ENCODE measurements around the gene TAPT1. TPM values are rescaled to one million over a fixed set of nuclear protein-coding genes. Genes with fewer than 3 reads are reported as not detected.

The TAPT1 gene
- total and polyA plus RNA-seq, 2 donors (not counting 1 experiment from before 2014, with no cell fraction given), result 58.4 to 76.0 TPM

DNA sequence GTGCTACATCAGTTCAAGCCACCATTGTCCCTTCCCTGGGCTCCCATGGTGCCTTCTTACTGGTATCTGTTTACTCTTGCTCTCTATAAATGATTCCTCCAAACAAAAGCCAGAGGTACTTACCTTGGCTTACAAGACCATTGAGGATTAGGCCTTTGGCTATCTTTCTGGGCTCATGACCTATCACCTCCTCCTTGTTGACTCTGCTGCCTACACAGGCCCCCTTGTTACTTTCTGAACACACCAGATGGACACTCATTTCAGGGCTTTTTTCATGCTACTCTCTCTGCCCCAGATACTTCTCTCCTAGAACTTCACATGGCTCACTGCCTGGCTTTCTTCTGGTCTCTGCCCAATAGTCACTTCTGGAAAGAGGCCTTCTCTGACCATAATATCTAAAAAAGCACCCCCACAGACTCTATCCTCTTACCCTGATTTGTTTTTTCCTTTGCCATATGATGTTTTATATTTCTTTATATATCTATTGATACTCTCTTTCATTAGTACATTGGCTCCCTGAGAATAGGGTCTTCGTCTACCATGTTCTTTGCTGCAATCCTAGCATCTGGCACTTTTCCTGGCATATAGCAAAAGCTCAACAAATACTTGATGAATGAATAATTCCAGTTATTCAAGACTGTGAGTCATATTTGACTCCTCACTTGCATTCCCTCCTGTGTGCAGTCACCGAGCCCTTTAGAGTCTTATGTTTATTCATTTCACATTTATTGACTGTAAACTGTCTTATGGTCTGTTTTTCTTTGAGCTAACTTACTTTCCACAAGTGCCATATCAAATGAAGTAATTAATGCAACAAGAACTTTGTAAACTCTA lies 27.1 kb upstream of the TAPT1 start:
- no peak overlapping the region for H3K4me2 ChIP-seq (replicated peaks; ENCODE audit: low read depth, low read length, poor library complexity, severe bottlenecking)
- no peaks in the 10 kb centered on the region for H4K20me1 ChIP-seq (ENCODE audit: control insufficient read depth, insufficient read depth, low read length, poor library complexity, severe bottlenecking)
- peaks cover 0 to 5% (median 0%) of the 10 kb centered on the region in 3 donors for H3K9me3 ChIP-seq (ENCODE audit: control extremely low read depth in 1 of 3, control insufficient read depth in 2 of 3, insufficient read depth in 1 of 3, low read length in 2 of 3)
- Mint-ChIP-seq H3K9me3 (ENCODE audit: insufficient read depth) (no peaks in the 10 kb centered on the region), H3K27me3 (no peaks in the 10 kb centered on the region), H3K4me3 (no peak overlapping the region), H3K4me1 (no peaks in the 10 kb centered on the region), H3K27ac (no peak overlapping the region)
- H3K79me2 ChIP-seq (ENCODE audit: control insufficient read depth, insufficient read depth, low read length), result no peaks in the 10 kb centered on the region
- no peak overlapping the region for H3K27ac ChIP-seq (ENCODE audit: low read length in 2 of 2)
- DNase-seq, result no peak
- intact Hi-C loops (cut with micrococcal nuclease), result no loop called here
- no CpG with 5 or more reads among the region's 2 CpGs for WGBS (ENCODE audit: insufficient coverage)
- TF ChIP-seq, protein P1, sequence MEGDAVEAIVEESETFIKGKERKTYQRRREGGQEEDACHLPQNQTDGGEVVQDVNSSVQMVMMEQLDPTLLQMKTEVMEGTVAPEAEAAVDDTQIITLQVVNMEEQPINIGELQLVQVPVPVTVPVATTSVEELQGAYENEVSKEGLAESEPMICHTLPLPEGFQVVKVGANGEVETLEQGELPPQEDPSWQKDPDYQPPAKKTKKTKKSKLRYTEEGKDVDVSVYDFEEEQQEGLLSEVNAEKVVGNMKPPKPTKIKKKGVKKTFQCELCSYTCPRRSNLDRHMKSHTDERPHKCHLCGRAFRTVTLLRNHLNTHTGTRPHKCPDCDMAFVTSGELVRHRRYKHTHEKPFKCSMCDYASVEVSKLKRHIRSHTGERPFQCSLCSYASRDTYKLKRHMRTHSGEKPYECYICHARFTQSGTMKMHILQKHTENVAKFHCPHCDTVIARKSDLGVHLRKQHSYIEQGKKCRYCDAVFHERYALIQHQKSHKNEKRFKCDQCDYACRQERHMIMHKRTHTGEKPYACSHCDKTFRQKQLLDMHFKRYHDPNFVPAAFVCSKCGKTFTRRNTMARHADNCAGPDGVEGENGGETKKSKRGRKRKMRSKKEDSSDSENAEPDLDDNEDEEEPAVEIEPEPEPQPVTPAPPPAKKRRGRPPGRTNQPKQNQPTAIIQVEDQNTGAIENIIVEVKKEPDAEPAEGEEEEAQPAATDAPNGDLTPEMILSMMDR (IDR thresholded peaks at IDR 0.05), result no peak
- no peak for TF ChIP-seq EZH2 (IDR thresholded peaks at IDR 0.05; ENCODE audit: borderline replicate concordance, insufficient read depth, low read depth, low read length, poor library complexity, severe bottlenecking)
- no peaks in the 10 kb centered on the region for H3K27me3 ChIP-seq (replicated peaks in 1 of 4; ENCODE audit: control extremely low read depth in 1 of 4, control insufficient read depth in 3 of 4, insufficient read depth in 4 of 4, low read length in 3 of 4)
- ATAC-seq (ENCODE audit: low read depth), result no peak
- H3K4me1 ChIP-seq (ENCODE audit: control insufficient read depth in 2 of 2, insufficient read depth in 2 of 2, low read length in 2 of 2), result no peaks in the 10 kb centered on the region
- H2AFZ ChIP-seq (ENCODE audit: insufficient read depth, low read depth, low read length, poor library complexity, severe bottlenecking), result no peak overlapping the region
- ChIA-PET POLR2A (no interaction called here), CTCF (interaction anchor here (1.0 kb wide), 1 partner anchor 18 kb away, joined by 4 read pairs; no protein-coding TSS in a partner anchor)
- H3K36me3 ChIP-seq (replicated peaks in 1 of 2; ENCODE audit: control extremely low read depth in 1 of 2, control insufficient read depth in 1 of 2, extremely low read depth in 1 of 2, insufficient read depth in 2 of 2, low read length in 1 of 2), result peaks cover 0 to 14% of the 10 kb centered on the region in 2 experiments
- H3K4me3 ChIP-seq (ENCODE audit: control extremely low read depth in 1 of 5, extremely low read depth in 1 of 5, insufficient read depth in 1 of 5, low read depth in 2 of 5, low read length in 4 of 5), result no peak overlapping the region
- no peak overlapping the region for H3K9ac ChIP-seq (ENCODE audit: low read length)

Data from B cell (primary cell).